Ammon's horn (tissue), 1 donor: ENCODE data around the gene CCNJ.
"Not testable (repeated sequence)": the region's sequence is repeated elsewhere in the genome, so short reads cannot be mapped to it uniquely, and the experiment has no call there.

ENCODE experiments used
- DNase-seq: peaks from one replicate; pipeline ENCODE4 v3.0.0-alpha.2; 2016; ENCODE audit warnings: low spot score

CCNJ gene

GRCh38 chr10:96043033-96043892 is at the start of gene CCNJ:
TSS of gene CCNJ (plus strand) at chr10:96043583. CDS start at chr10:96044394, 811 bp downstream.
- peak; percentile 86 for DNase-seq

GRCh38 chr10:95994376-95994775 is 49.0 kb upstream of the CCNJ start:
- not testable (repeated sequence) for DNase-seq

- DNase-seq: no peak
These were observed 45.1 kb upstream of the CCNJ start for GRCh38 chr10:95998255-95998784.

- DNase-seq: no peak
These were observed 29.4 kb upstream of the CCNJ start for GRCh38 chr10:96013956-96014355.

GRCh38 chr10:96014473-96015102 is 28.8 kb upstream of the CCNJ start:
- DNase-seq: no peak

GRCh38 chr10:96017191-96017687 is 26.1 kb upstream of the CCNJ start:
- peak; percentile 62 for DNase-seq

GRCh38 chr10:96021332-96021731 is 22.1 kb upstream of the CCNJ start:
- no peak for DNase-seq

GRCh38 chr10:96022739-96023138 is 20.6 kb upstream of the CCNJ start:
- no peak for DNase-seq

- no peak for DNase-seq
These were observed 20.2 kb upstream of the CCNJ start for GRCh38 chr10:96023168-96023567.

- DNase-seq: no peak
These were observed 17.8 kb upstream of the CCNJ start for GRCh38 chr10:96025566-96025965.

- no peak for DNase-seq
These were observed 8.8 kb upstream of the CCNJ start for GRCh38 chr10:96034625-96035024.

- DNase-seq: no peak
These were observed 4.7 kb upstream of the CCNJ start for GRCh38 chr10:96038476-96039387.

- DNase-seq: no peak
These were observed 2.2 kb upstream of the CCNJ start for GRCh38 chr10:96041146-96041545.

- peak; percentile 31 for DNase-seq
These were observed 721 bp downstream of the CCNJ start for GRCh38 chr10:96043893-96044715.

- DNase-seq: peak; percentile 8
These were observed 1.4 kb downstream of the CCNJ start for GRCh38 chr10:96044736-96045135.

- DNase-seq: no peak
These were observed 3.2 kb downstream of the CCNJ start for GRCh38 chr10:96046546-96046945.

GRCh38 chr10:96047004-96047649 is 3.7 kb downstream of the CCNJ start:
- DNase-seq: no peak

GRCh38 chr10:96047925-96048324 is 4.5 kb downstream of the CCNJ start:
- DNase-seq: not testable (repeated sequence)

GRCh38 chr10:96049340-96049739 is 6.0 kb downstream of the CCNJ start:
- no peak for DNase-seq

- DNase-seq: no peak
These were observed 10.6 kb downstream of the CCNJ start for GRCh38 chr10:96053985-96054384.
